ENCODE data around the gene SNCG. TPM values are rescaled to one million over a fixed set of nuclear protein-coding genes. Genes with fewer than 3 reads are reported as not detected.

SNCG gene
- total and polyA plus RNA-seq, 2 of the 8 experiments (the other 6 are each of a cell fraction or from before 2014, with no cell fraction given): 4.4 to 12.2 TPM

- H3K56ac ChIP-seq (replicated peaks; ENCODE audit: insufficient read length, low read depth, low read length): no peak overlapping the region
- H2BK20ac ChIP-seq (ENCODE audit: low read length): no peak overlapping the region
- no peaks in the 10 kb centered on the region for H4K20me1 ChIP-seq (replicated peaks in 1 of 2; ENCODE audit: control insufficient read depth in 1 of 2, insufficient read depth in 2 of 2, low read length in 2 of 2)
- TF ChIP-seq POLR2A (IDR thresholded peaks at IDR 0.05; ENCODE audit: control extremely low read depth in 1 of 2, low read depth in 2 of 2, low read length in 2 of 2): peak in 1 of 2 experiments; percentile 26; a peak in 1 of 3 replicates
- TF ChIP-seq NANOG (IDR thresholded peaks at IDR 0.05; ENCODE audit: insufficient read depth, low read depth, low read length, poor library complexity, severe bottlenecking): no peak
- POLR2A ChIA-PET (ENCODE audit: partially characterized antibody): no interaction called here
- no peak overlapping the region for H3K18ac ChIP-seq (ENCODE audit: extremely low read depth, low read length)
- no peak overlapping the region for H2AK5ac ChIP-seq (ENCODE audit: low read depth, low read length)
- no peak overlapping the region for H4K5ac ChIP-seq (ENCODE audit: insufficient read length, low read depth, low read length)
- H3K23ac ChIP-seq (ENCODE audit: insufficient read length): no peak overlapping the region
- H3K4me2 ChIP-seq (ENCODE audit: insufficient read depth in 1 of 2, low read depth in 2 of 2, low read length in 2 of 2): no peak overlapping the region
- peaks cover 0 to 46% (median 16%) of the 10 kb centered on the region in 4 experiments; a peak in 7 of 8 replicates for H3K36me3 ChIP-seq (ENCODE audit: control insufficient read depth in 2 of 4, insufficient read depth in 4 of 4, low read length in 3 of 4)
- no peaks in the 10 kb centered on the region for H3K27me3 ChIP-seq (replicated peaks in 1 of 4; ENCODE audit: control insufficient read depth in 3 of 4, extremely low read depth in 1 of 4, insufficient read depth in 3 of 4, low read length in 3 of 4)
- H4K8ac ChIP-seq (ENCODE audit: extremely low read depth, insufficient read depth, low read length): no peak overlapping the region; the same call in 1 of the 2 replicates
- H3K14ac ChIP-seq (ENCODE audit: insufficient read length): no peak overlapping the region
- no peaks in the 10 kb centered on the region for H3K79me1 ChIP-seq (ENCODE audit: low read depth, low read length)
- H3K9ac ChIP-seq (replicated peaks in 1 of 4; ENCODE audit: extremely low read depth in 1 of 4, low read depth in 3 of 4, low read length in 3 of 4): no peak overlapping the region
- CTCF ChIA-PET (ENCODE audit: partially characterized antibody): interaction anchor here (0.6 to 2.4 kb wide), 4 partner anchors 9 to 140 kb away, joined by 3 to 8 read pairs (median 5); no protein-coding TSS in a partner anchor
- 91% methylated on average over 15 of the region's 15 CpGs; no CpG with 5 or more reads in 1 of the 2 experiments for WGBS, 2 experiments (ENCODE audit: extremely low coverage in 1 of 2, insufficient coverage in 1 of 2, insufficient read length in 1 of 2, insufficient replicate concordance in 2 of 2, low coverage in 1 of 2, low lambda C conversion rate in 2 of 2, missing lambda C conversion rate in 1 of 2)
- no peak for FAIRE-seq
- DNase-seq (ENCODE audit: low read depth in 1 of 2, low spot score in 2 of 2): no peak
- H2BK120ac ChIP-seq (replicated peaks; ENCODE audit: low read depth, low read length): no peak overlapping the region
- no peak overlapping the region for H2AFZ ChIP-seq (ENCODE audit: low read length)
- H2BK15ac ChIP-seq (ENCODE audit: low read length): no peak overlapping the region
- H3K9me3 ChIP-seq (ENCODE audit: insufficient read depth in 2 of 2, low read depth in 1 of 2, low read length in 1 of 2): no peaks in the 10 kb centered on the region
- no peaks in the 10 kb centered on the region for H3K23me2 ChIP-seq (ENCODE audit: low read depth, low read length)
- H3K4me3 ChIP-seq (ENCODE audit: extremely low read depth in 1 of 4, insufficient read depth in 2 of 4, low read depth in 3 of 4, low read length in 4 of 4): no peak overlapping the region
- H3K79me2 ChIP-seq (ENCODE audit: control insufficient read depth in 1 of 2, insufficient read depth in 2 of 2, low read length in 2 of 2): no peaks in the 10 kb centered on the region
- no peak overlapping the region for H4K91ac ChIP-seq (replicated peaks; ENCODE audit: insufficient read length, low read length)
- H2BK5ac ChIP-seq (ENCODE audit: low read depth, low read length): no peak overlapping the region
- no peak overlapping the region for H3K27ac ChIP-seq (ENCODE audit: low read depth, low read length)
- no peak overlapping the region for H3K4ac ChIP-seq (replicated peaks; ENCODE audit: insufficient read length, low read depth, low read length)
- no peak overlapping the region for H2BK12ac ChIP-seq (ENCODE audit: low read depth, low read length)
- H3K4me1 ChIP-seq (replicated peaks in 1 of 4; ENCODE audit: control insufficient read depth in 3 of 4, insufficient read depth in 4 of 4, low read length in 3 of 4): no peaks in the 10 kb centered on the region
Measured at GRCh38 chr10:86929468-86930380, 28.7 kb upstream of the SNCG start.

Data from H1 (cell line).